IgD-negative memory B cell (primary cell): ENCODE data around the gene SNRNP48. TPM values are rescaled to one million over a fixed set of nuclear protein-coding genes. Genes with fewer than 3 reads are reported as not detected.

Source experiments
- H3K27ac Mint-ChIP-seq, 3 donors: one replicate each; pipeline ENCODE4 v1.8.0; 2020 to 2022; ENCODE audit warnings: mild to moderate bottlenecking in 3 of 3, mixed read lengths in 3 of 3, moderate library complexity in 1 of 3
- H3K27me3 Mint-ChIP-seq: one replicate; pipeline ENCODE4 v1.8.0; 2021; ENCODE audit warnings: mixed read lengths
- H3K36me3 Mint-ChIP-seq: one replicate; pipeline ENCODE4 v1.8.0; 2020; ENCODE audit warnings: mild to moderate bottlenecking, mixed read lengths
- H3K4me1 Mint-ChIP-seq, 3 donors: one replicate each; pipeline ENCODE4 v1.8.0; 2020 to 2022; ENCODE audit warnings: mixed read lengths in 3 of 3, mild to moderate bottlenecking in 1 of 3
- H3K4me3 Mint-ChIP-seq, 4 donors: one replicate each; pipeline ENCODE4 v1.8.0; 2020 to 2022; ENCODE audit warnings: mild to moderate bottlenecking in 4 of 4, mixed read lengths in 4 of 4, moderate library complexity in 3 of 4
- H3K9me3 Mint-ChIP-seq, 3 donors: one replicate each; pipeline ENCODE4 v1.8.0; 2020 to 2021; ENCODE audit warnings: mixed read lengths in 3 of 3, mild to moderate bottlenecking in 1 of 3
- polyA plus RNA-seq: library from polyadenylated mRNA; unstranded; fragments of 300-500 nt; fragmentation: Illumina TruSeq; gene quantifications from one replicate; pipeline ENCODE4 v1.2.3, GENCODE V29; 2021

The SNRNP48 gene, protein sequence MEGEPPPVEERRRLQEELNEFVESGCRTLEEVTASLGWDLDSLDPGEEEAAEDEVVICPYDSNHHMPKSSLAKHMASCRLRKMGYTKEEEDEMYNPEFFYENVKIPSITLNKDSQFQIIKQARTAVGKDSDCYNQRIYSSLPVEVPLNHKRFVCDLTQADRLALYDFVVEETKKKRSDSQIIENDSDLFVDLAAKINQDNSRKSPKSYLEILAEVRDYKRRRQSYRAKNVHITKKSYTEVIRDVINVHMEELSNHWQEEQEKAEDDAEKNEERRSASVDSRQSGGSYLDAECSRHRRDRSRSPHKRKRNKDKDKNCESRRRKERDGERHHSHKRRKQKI
- 6.9 TPM for polyA plus RNA-seq

- H3K27ac Mint-ChIP-seq, result peak within 1 kb of the TSS; percentile 69 to 96 (median 92)
- H3K36me3 Mint-ChIP-seq, result peaks cover 2% of the 10 kb centered on the region
- H3K27me3 Mint-ChIP-seq, result peaks cover 2% of the 10 kb centered on the region
- no peaks in the 10 kb centered on the region for H3K9me3 Mint-ChIP-seq
- peaks cover 29 to 42% (median 30%) of the 10 kb centered on the region in 3 donors for H3K4me1 Mint-ChIP-seq
- peak within 1 kb of the TSS; percentile 97 to 100 (median 100) for H3K4me3 Mint-ChIP-seq
Measured at GRCh38 chr6:7589949-7590917, at the start of gene SNRNP48. Gene SNRNP48 (plus strand): TSS chr6:7590198. CDS start chr6:7590258, 60 bp downstream.

GRCh38 chr6:7540595-7540994, 49.4 kb upstream of the SNRNP48 start:
- peak overlapping the region in 1 of 3 donors; percentile 48 for H3K27ac Mint-ChIP-seq
- H3K9me3 Mint-ChIP-seq, result peaks cover 0 to 2% (median 0%) of the 10 kb centered on the region in 3 donors
- H3K4me1 Mint-ChIP-seq, result peaks cover 5 to 10% (median 9%) of the 10 kb centered on the region in 3 donors
- H3K4me3 Mint-ChIP-seq, result peak overlapping the region; percentile 77 to 91 (median 82)
- H3K27me3 Mint-ChIP-seq, result peaks cover 41% of the 10 kb centered on the region
- H3K36me3 Mint-ChIP-seq, result no peaks in the 10 kb centered on the region

GRCh38 chr6:7541175-7542064, 48.6 kb upstream of the SNRNP48 start, which contains the start of gene DSP:
Gene DSP (plus strand): TSS chr6:7541671. CDS start chr6:7541916, 245 bp downstream.
- peak within 1 kb of the TSS in 2 of 3 donors; percentile 48 to 80 for H3K27ac Mint-ChIP-seq
- H3K4me1 Mint-ChIP-seq, result peaks cover 5 to 10% (median 9%) of the 10 kb centered on the region in 3 donors
- peaks cover 42% of the 10 kb centered on the region for H3K27me3 Mint-ChIP-seq
- H3K36me3 Mint-ChIP-seq, result no peaks in the 10 kb centered on the region
- peak within 1 kb of the TSS; percentile 82 to 94 (median 88) for H3K4me3 Mint-ChIP-seq
- peaks cover 0 to 2% (median 0%) of the 10 kb centered on the region in 3 donors for H3K9me3 Mint-ChIP-seq

GRCh38 chr6:7542065-7542873, 47.7 kb upstream of the SNRNP48 start:
- H3K27ac Mint-ChIP-seq, result peak overlapping the region in 1 of 3 donors; percentile 80
- H3K9me3 Mint-ChIP-seq, result peaks cover 0 to 2% (median 0%) of the 10 kb centered on the region in 3 donors
- peak overlapping the region; percentile 82 to 94 (median 88) for H3K4me3 Mint-ChIP-seq
- peaks cover 5 to 10% (median 9%) of the 10 kb centered on the region in 3 donors for H3K4me1 Mint-ChIP-seq
- H3K27me3 Mint-ChIP-seq, result peaks cover 41% of the 10 kb centered on the region
- H3K36me3 Mint-ChIP-seq, result no peaks in the 10 kb centered on the region

GRCh38 chr6:7542874-7543624, 46.9 kb upstream of the SNRNP48 start:
- peaks cover 5 to 9% (median 9%) of the 10 kb centered on the region in 3 donors for H3K4me1 Mint-ChIP-seq
- no peak overlapping the region for H3K27ac Mint-ChIP-seq
- no peaks in the 10 kb centered on the region for H3K36me3 Mint-ChIP-seq
- peak overlapping the region; percentile 12 to 94 (median 85) for H3K4me3 Mint-ChIP-seq
- peaks cover 41% of the 10 kb centered on the region for H3K27me3 Mint-ChIP-seq
- H3K9me3 Mint-ChIP-seq, result peaks cover 0 to 2% (median 0%) of the 10 kb centered on the region in 3 donors

DNA sequence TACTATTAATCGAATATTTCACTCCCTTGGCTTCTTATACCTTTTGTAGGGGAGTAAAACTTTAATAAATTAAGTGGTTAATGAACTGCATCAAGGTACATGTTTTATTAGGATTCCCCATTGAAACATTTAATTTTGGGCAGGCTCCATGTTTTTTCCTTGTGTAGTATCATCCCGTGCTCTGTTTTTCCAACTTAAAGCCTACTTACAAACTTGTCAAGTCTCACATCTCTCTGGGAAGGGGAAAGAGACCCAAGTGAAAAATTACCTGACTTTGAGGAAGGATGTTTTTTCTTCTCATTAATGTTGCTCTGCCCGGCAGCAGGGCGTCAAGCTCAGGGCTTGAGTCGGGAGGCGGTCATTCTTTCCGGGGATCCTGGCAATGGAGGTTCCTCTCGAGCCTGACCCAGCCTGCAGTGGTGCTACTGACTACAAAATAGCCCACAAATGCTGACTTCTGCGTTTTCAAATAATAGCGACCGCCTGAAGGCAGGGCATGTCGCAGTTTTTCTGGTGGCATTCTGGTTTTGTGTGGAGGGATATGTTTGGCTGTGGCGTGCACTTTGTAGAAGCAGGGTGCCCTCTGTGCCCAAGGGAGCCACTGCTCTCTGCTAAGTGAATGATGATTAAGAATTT, 46.1 kb upstream of the SNRNP48 start:
- H3K9me3 Mint-ChIP-seq, result peaks cover 0 to 2% (median 0%) of the 10 kb centered on the region in 3 donors
- peaks cover 40% of the 10 kb centered on the region for H3K27me3 Mint-ChIP-seq
- peak overlapping the region in 3 of 4 donors; percentile 67 to 93 (median 77) for H3K4me3 Mint-ChIP-seq
- H3K27ac Mint-ChIP-seq, result no peak overlapping the region
- H3K4me1 Mint-ChIP-seq, result peaks cover 5 to 9% (median 6%) of the 10 kb centered on the region in 3 donors
- H3K36me3 Mint-ChIP-seq, result no peaks in the 10 kb centered on the region

- H3K4me1 Mint-ChIP-seq, result peaks cover 5 to 9% (median 6%) of the 10 kb centered on the region in 3 donors
- H3K27me3 Mint-ChIP-seq, result peaks cover 42% of the 10 kb centered on the region
- peak overlapping the region in 1 of 4 donors; percentile 93 for H3K4me3 Mint-ChIP-seq
Measured at GRCh38 chr6:7544597-7544996, 45.4 kb upstream of the SNRNP48 start.

GRCh38 chr6:7545316-7546019, 44.5 kb upstream of the SNRNP48 start:
- Mint-ChIP-seq H3K4me3 (no peak overlapping the region), H3K9me3 (peaks cover 0 to 2% (median 0%) of the 10 kb centered on the region in 3 donors), H3K36me3 (no peaks in the 10 kb centered on the region), H3K4me1 (peaks cover 5 to 6% (median 6%) of the 10 kb centered on the region in 3 donors), H3K27ac (no peak overlapping the region), H3K27me3 (peaks cover 35% of the 10 kb centered on the region)

More at GRCh38 chr6:7544597-7544996, 45.4 kb upstream of the SNRNP48 start:
- peaks cover 0 to 2% (median 0%) of the 10 kb centered on the region in 3 donors for H3K9me3 Mint-ChIP-seq
- peak overlapping the region in 1 of 3 donors; percentile 88 for H3K27ac Mint-ChIP-seq
- H3K36me3 Mint-ChIP-seq, result no peaks in the 10 kb centered on the region

DNA sequence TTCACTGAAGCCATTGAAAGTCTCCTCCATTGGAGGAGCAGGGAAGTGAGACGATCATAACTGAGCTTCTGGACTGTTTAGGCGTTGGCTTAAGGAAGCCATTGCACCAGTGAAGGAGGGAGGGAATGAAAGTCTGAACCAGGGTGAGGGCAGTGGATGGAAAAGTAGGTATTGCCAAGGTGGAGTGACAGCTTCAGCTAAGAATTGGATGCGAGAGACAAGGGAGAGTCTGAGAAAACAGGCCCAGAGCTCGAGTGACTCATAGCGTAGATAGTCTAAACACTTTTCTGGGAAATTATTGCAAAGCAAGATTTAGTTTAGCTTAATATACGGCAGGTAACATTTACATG, 44.0 kb upstream of the SNRNP48 start:
- peaks cover 30% of the 10 kb centered on the region for H3K27me3 Mint-ChIP-seq
- H3K36me3 Mint-ChIP-seq, result no peaks in the 10 kb centered on the region
- H3K4me3 Mint-ChIP-seq, result no peak overlapping the region
- H3K9me3 Mint-ChIP-seq, result peaks cover 0 to 2% (median 0%) of the 10 kb centered on the region in 3 donors
- H3K27ac Mint-ChIP-seq, result no peak overlapping the region
- peaks cover under 1 to 6% (median under 1%) of the 10 kb centered on the region in 3 donors for H3K4me1 Mint-ChIP-seq

DNA sequence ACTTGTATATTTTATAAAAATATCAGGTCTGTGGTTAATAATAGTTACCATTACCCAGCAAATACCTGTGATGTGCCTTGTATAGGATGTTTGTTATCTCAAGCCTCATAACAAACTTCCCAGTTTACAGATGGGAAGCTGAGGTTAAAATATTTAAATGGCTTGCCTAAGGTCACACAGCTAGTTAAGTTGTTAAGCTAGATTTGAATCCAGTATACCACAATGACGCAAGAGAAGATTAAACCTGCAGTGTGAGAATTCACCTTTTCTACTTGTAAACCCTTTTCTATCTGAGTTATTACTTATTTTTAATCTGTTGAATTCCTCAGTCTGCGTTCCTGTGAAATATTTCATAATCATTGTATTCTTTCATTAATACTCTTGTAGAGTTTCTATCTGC, 43.6 kb upstream of the SNRNP48 start:
- Mint-ChIP-seq H3K9me3 (peaks cover 0 to 2% (median 0%) of the 10 kb centered on the region in 3 donors), H3K36me3 (no peaks in the 10 kb centered on the region)

DNA sequence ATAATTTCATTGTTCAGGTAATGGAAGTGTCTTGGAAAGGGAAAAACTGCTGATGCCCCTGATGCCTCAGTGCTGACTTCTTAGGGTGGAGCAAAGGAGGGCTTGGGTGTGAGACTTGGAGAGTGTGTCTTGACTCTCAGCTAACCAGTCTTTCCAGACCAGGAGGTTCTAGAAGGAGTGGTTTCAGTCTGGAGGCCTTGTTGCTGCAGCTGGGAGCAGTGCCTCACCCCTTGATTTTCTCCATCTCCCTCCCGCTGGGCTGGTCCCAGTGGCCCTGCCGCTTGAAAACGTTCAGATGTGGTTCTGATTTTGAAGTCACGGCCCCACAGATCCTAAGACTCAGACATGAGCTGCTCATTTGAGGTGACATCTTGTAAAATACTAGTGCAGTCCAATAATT, 43.1 kb upstream of the SNRNP48 start:
- no peaks in the 10 kb centered on the region for H3K36me3 Mint-ChIP-seq
- H3K27me3 Mint-ChIP-seq, result peaks cover 25% of the 10 kb centered on the region
- no peak overlapping the region for H3K27ac Mint-ChIP-seq

More for the DNA sequence above, 43.6 kb upstream of the SNRNP48 start:
- no peak overlapping the region for H3K4me3 Mint-ChIP-seq
- peaks cover 0 to 6% (median 0%) of the 10 kb centered on the region in 3 donors for H3K4me1 Mint-ChIP-seq
- no peak overlapping the region for H3K27ac Mint-ChIP-seq
- peaks cover 30% of the 10 kb centered on the region for H3K27me3 Mint-ChIP-seq

DNA sequence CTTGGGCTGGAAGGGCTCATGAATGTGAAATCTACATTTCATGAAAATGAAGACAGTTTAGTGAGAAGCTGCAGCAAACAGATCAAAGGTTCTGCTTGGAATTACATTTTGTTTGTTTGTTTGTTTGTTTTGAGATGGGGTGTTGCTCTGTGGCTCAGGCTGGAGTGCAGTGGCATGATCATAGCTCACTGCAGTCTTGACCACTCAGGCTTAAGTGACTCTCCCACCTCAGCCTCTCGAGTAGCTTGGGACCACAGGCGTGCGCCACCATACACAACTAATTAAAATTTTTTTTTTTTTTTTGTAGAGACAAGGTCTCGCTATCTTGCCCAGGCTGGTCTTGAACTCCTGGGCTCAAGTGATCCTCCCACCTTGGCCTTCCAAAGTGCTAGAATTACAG, 42.7 kb upstream of the SNRNP48 start:
- Mint-ChIP-seq H3K27ac (no peak overlapping the region), H3K27me3 (peaks cover 25% of the 10 kb centered on the region), H3K4me3 (no peak overlapping the region)

More for the DNA sequence above, 43.1 kb upstream of the SNRNP48 start:
- Mint-ChIP-seq H3K9me3 (peaks cover 0 to 2% (median 0%) of the 10 kb centered on the region in 3 donors), H3K4me3 (no peak overlapping the region), H3K4me1 (peaks cover 0 to 6% (median 0%) of the 10 kb centered on the region in 3 donors)

More for the DNA sequence above, 42.7 kb upstream of the SNRNP48 start:
- no peaks in the 10 kb centered on the region for H3K36me3 Mint-ChIP-seq
- H3K4me1 Mint-ChIP-seq, result peaks cover 0 to 6% (median 0%) of the 10 kb centered on the region in 3 donors
- peaks cover 0 to 2% (median 0%) of the 10 kb centered on the region in 3 donors for H3K9me3 Mint-ChIP-seq
